ENCODE data around the gene CYP4F11.

Gene CYP4F11

GRCh38 chr19:15962319-15962718 is 28.0 kb upstream of the CYP4F11 start:
- TF ChIP-seq, protein P1, sequence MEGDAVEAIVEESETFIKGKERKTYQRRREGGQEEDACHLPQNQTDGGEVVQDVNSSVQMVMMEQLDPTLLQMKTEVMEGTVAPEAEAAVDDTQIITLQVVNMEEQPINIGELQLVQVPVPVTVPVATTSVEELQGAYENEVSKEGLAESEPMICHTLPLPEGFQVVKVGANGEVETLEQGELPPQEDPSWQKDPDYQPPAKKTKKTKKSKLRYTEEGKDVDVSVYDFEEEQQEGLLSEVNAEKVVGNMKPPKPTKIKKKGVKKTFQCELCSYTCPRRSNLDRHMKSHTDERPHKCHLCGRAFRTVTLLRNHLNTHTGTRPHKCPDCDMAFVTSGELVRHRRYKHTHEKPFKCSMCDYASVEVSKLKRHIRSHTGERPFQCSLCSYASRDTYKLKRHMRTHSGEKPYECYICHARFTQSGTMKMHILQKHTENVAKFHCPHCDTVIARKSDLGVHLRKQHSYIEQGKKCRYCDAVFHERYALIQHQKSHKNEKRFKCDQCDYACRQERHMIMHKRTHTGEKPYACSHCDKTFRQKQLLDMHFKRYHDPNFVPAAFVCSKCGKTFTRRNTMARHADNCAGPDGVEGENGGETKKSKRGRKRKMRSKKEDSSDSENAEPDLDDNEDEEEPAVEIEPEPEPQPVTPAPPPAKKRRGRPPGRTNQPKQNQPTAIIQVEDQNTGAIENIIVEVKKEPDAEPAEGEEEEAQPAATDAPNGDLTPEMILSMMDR (IDR thresholded peaks at IDR 0.05), result no peak

GRCh38 chr19:15954820-15955219 is 20.5 kb upstream of the CYP4F11 start:
- TF ChIP-seq, protein P1 (IDR thresholded peaks at IDR 0.05), result no peak

DNA sequence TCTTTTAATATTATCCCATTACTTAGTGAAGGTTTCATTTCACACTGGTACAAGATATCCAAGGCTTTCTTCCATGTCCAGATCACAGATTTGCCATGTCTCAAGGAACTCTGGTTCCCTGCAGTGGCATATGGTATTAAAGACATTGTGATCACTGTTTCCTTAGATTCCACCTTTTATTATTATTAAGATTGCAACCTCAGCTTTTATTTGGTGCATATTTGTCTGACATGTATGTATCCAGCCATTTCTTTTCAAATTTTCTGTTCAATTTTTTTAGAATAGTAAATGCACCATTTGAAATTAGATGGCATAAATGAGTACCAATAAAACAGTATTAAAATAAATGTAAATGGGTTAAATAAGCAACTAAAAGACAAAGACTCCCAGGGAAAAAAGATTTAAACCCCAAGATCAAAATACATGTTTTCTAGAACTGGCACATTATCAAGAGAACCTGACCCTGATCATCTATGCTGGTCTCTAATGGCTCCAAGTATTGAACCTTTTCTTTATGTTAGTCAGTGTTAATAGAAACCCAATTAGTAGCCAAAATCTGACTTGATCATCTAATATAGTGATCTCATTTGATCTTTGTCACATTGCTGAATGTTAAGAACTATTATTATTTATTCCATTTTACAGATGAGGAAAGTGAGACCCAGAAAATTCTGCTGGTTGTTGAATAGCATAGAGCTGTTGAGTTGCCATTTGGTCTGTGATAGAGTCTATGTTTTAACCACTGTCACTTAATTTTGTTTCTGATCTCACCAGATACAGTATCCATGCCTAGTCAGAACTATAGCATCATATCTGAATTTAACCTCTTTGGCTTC is 14.1 kb upstream of the CYP4F11 start, which contains the start of gene OR10H4:
OR10H4 (plus strand) TSS at position 786 of the 836 bp plus-strand sequence; CDS start at position 786, 0 bp downstream.
- TF ChIP-seq, protein P1 (IDR thresholded peaks at IDR 0.05), result no peak

- TF ChIP-seq, protein P1 (IDR thresholded peaks at IDR 0.05), result no peak
Measured at GRCh38 chr19:15945301-15945700, 11.0 kb upstream of the CYP4F11 start.

DNA sequence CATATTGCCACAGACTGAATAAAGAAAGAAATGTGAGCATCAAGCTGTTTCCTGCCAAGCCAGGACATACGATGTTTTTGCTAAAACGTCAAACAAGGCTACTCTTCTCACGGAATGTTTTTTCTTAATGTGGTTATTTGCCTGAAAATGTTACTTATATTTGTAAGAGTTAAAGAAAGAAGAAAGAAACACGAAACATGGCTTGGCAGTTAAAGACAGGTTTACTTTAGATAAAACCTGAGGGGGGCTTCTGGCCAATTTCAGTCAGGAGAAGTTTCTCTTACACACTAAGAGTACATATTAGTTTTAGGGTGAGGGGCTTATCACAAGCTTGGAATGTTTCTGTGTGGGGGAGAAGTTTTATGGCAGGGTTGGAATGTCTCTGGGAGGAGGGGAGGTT is 10.1 kb upstream of the CYP4F11 start:
- TF ChIP-seq, protein P1 (IDR thresholded peaks at IDR 0.05), result no peak

DNA sequence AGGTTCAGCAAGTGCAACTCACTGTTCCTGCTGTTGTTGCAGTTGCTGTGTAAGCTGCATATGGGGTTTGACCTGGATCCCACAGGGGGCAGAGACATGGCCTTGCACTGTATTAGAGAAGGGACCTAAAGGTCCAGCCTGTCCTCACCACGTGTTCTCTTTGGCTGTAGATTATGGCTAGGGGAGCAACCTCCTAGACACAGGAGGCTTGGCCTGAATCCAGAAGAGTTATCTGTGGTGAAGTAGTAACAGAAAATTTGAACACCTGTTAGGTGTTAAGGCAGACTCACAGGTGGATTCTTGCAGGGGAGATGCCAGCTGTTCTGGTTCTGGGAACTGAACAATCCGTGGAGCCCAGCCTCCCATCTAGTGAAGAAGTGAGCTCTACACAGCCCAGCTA is 3.4 kb upstream of the CYP4F11 start:
- TF ChIP-seq, protein P1 (IDR thresholded peaks at IDR 0.05), result no peak

GRCh38 chr19:15936950-15937349 is 2.6 kb upstream of the CYP4F11 start:
- TF ChIP-seq, protein P1 (IDR thresholded peaks at IDR 0.05), result no peak

Measured in LNCAP (cell line).